Inflammatory macrophage treated with lipopolysaccharide for 4 hours (primary cell): ENCODE measurements around the gene ZMYND19.
A peak's percentile ranks its signal among the peaks of the same experiment; 100 is the strongest.
"Not testable (repeated sequence)": the region's sequence is repeated elsewhere in the genome, so short reads cannot be mapped to it uniquely, and the experiment has no call there.

Source experiments
- DNase-seq: peaks from one replicate; pipeline ENCODE4 v3.0.0-alpha.2; 2020

The ZMYND19 gene

GRCh38 chr9:137590469-137591383 is at the start of gene ZMYND19:
ZMYND19 (minus strand) TSS chr9:137590512; CDS start chr9:137590263, 249 bp downstream.
- peak; percentile 92 for DNase-seq

DNA sequence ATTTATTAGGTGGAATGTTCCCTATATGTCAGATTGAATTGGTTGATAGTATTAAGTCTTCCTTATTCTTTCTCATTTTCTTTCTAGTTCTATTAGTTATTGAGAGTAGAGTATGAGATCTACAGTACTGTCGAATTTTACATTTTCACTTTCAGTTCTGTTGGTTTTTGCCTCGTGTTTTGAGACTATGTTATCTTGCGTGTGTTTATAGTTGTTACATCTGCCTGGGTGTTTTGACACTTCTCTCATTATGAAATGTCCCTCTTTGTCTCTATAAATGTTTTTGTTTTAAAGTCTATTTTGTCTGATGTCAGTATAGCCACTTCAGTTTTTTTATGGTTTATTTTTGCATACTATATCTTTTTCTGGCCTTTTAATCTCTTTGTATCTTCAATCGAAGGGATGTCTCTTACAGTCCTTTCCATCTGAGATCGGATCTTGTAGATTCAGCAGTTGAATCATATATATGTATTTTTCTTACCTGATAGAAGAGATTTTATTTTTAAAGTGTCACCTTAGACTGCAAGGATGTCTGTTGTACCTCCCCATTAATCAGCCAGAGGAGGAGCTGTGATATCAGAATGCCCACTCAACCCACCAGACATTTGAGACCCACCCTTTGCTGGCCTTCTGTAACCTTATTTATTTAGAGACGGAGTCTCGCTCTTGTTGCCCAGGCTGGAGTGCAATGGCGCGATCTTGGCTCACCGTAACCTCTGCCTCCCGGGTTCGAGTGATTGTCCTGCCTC is 49.2 kb upstream of the ZMYND19 start:
- peak; percentile 86 for DNase-seq

DNA sequence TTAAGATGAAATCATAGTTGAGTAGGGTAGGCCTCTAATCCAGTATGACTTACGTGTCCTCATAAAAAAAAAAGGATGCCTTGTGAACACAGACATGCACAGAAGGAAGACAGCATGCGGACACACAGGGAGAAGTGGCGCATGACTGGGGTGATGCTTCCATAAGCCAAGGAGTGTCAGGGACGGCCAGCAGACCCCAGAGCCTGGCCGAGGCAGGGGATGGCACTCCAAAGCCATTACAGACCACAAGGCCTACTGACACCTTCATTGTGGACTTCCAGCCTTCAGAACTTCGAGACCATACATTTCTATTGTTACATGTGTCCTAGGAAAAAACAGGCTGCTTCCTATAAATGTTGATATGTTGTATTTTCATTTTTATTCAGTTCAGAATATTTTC is 48.4 kb upstream of the ZMYND19 start:
- DNase-seq = no peak

GRCh38 chr9:137634016-137634415 is 43.7 kb upstream of the ZMYND19 start:
- no peak for DNase-seq

- DNase-seq = peak; percentile 46
Measured at GRCh38 chr9:137632230-137633161, 42.2 kb upstream of the ZMYND19 start.

GRCh38 chr9:137631345-137632229 is 41.3 kb upstream of the ZMYND19 start:
- DNase-seq = peak; percentile 29

GRCh38 chr9:137630679-137631078 is 40.4 kb upstream of the ZMYND19 start:
- DNase-seq = peak; percentile 11

GRCh38 chr9:137630126-137630525 is 39.8 kb upstream of the ZMYND19 start:
- DNase-seq = no peak

GRCh38 chr9:137627406-137627805 is 37.1 kb upstream of the ZMYND19 start:
- DNase-seq = not testable (repeated sequence)

GRCh38 chr9:137626464-137626863 is 36.2 kb upstream of the ZMYND19 start:
- DNase-seq = peak; percentile 22

GRCh38 chr9:137622211-137622610 is 31.9 kb upstream of the ZMYND19 start:
- not testable (repeated sequence) for DNase-seq

- DNase-seq = peak; percentile 16
Measured at GRCh38 chr9:137621131-137621757, 30.9 kb upstream of the ZMYND19 start.

DNA sequence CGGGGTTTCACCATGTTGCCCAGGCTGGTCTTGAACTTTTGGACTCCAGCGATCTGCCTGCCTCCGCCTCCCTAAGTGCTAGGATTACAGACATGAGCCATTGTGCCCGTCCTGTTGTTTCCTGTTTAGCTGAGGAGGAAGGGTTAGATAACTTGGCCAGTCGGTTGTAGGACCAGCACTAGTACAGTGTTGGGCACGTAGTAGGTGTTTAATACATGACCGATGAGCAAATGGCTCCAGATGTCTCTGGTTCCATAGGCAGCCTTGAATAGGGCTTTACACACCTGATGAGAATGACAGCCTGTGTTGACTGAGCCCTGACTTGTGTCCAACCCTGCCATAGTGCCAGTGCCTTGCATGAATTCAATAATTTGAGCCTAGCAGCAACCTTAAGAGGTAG is 30.3 kb upstream of the ZMYND19 start:
- DNase-seq = no peak

- DNase-seq = peak; percentile 18
Measured at GRCh38 chr9:137620048-137620405, 29.7 kb upstream of the ZMYND19 start.

GRCh38 chr9:137619240-137620047 is 29.1 kb upstream of the ZMYND19 start:
- DNase-seq = peak; percentile 57

GRCh38 chr9:137618105-137619067 is 28.1 kb upstream of the ZMYND19 start, which contains the start of gene EHMT1:
EHMT1 (plus strand) TSS chr9:137619005; CDS start chr9:137619029, 24 bp downstream.
- peak; percentile 90 for DNase-seq

DNA sequence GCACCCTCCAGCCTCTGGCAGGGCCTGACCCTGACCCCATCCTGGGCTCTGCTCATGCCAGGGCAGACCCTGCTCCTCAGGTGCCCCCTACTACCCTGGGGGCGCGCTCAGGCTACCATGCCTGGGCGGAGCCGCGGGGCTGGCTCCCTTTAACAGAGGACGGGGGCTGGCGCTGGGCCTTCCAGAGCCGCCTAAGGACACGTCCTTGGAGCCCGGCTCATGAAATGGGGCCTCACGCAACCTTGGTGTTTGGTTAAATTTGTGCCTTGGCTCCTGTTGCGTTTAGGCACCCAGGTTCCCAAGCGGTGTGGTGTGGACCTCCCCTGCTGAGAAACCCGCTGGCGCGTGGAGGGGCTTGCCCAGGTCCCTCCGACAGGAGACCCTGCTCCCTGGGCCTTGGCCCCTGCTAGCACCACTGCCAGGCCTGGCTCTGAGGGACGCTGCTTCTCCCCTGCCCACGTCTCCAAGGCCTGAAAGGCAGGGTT is 25.1 kb upstream of the ZMYND19 start:
- DNase-seq = no peak

DNA sequence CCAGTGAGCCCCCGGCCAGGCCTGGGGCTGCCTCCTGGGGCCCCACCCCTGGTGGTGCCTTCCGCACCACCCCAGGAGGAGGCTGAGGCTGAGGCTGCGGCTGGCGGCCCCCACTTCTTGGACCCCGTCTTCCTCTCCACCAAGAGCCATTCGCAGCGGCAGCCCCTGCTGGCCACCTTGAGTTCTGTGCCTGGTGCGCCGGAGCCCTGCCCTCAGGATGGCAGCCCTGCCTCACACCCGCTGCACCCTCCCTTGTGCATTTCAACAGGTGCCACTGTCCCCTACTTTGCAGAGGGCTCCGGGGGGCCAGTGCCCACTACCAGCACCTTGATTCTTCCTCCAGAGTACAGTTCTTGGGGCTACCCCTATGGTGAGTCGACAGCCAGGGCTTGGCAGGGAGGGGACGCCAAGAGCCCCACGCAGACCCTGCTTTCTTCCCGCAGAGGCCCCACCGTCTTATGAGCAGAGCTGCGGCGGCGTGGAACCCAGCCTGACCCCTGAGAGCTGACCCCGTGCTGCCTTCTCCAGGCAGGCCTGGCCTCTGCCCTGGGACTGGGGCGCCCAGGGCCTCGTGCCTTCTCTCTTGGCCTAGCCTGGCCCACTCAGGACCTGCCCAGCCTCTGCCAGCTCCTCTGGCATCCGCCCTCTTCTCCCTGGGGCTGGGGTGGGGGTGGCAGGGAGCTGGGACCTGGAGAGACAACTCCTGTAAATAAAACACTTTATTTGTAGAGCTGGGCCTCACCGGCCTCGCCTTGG is 24.5 kb upstream of the ZMYND19 start:
- no peak for DNase-seq
